D341Med (cell line): ENCODE results near the gene SLC25A10.
"Not testable (repeated sequence)": the region's sequence is repeated elsewhere in the genome, so short reads cannot be mapped to it uniquely, and the experiment has no call there.

Source experiments
- DNase-seq: peaks from one replicate; pipeline ENCODE4 v3.0.0; 2012; ENCODE audit warnings: low spot score

Gene SLC25A10

GRCh38 chr17:81722184-81723120, 10.4 kb downstream of the SLC25A10 start:
- no peak for DNase-seq

DNA sequence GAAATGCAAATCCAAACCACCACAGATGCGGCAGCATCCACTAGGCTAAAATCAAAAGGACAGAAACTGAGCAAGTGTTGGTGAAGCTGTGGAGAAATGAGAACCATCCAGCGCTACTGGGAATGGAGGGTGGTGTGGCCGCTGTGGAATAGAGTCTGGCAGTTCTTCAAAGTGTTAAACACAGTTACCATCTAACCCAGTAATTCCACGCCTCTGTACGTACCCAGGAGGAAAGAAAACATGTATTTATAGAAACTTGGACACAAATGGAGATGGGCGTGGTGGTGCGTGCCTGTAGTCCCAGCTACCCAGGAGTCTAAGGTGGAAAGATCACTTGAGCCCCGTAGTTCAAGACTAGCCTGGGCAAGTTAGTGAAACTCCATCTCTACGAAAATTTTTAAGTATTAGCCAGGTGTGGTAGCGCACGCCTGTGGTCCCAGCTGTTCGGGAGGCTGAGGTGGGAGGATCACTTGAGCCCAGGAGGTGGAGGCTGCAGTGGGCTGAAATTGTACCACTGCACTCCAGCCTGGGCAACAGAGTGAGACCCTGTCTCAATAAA, 11.6 kb downstream of the SLC25A10 start:
- DNase-seq: no peak

DNA sequence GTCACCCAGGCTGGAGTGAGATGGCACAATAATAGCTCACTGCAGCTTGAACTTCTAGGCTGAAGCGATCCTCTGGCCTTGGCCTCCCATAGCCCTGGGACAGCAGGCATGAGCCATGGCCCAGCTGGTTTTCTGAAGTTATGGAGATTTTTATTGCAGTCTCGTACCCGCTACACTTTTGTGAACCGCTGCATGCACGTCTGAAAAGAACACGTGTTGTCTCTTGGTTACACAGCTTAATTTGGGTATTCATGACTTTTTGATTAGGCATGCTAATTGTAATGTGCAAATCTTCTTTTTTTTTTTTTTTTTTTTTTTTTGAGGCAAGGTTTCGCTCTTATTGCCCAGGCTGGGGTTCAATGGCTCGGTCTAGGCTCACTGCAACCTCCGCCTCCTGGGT, 13.4 kb downstream of the SLC25A10 start:
- DNase-seq: no peak

- DNase-seq: no peak
Measured at GRCh38 chr17:81726004-81726403, 13.9 kb downstream of the SLC25A10 start.

- no peak for DNase-seq
Measured at GRCh38 chr17:81727324-81728031, 15.4 kb downstream of the SLC25A10 start.

- peak; percentile 99 for DNase-seq
Measured at GRCh38 chr17:81733507-81734404, 21.7 kb downstream of the SLC25A10 start.

DNA sequence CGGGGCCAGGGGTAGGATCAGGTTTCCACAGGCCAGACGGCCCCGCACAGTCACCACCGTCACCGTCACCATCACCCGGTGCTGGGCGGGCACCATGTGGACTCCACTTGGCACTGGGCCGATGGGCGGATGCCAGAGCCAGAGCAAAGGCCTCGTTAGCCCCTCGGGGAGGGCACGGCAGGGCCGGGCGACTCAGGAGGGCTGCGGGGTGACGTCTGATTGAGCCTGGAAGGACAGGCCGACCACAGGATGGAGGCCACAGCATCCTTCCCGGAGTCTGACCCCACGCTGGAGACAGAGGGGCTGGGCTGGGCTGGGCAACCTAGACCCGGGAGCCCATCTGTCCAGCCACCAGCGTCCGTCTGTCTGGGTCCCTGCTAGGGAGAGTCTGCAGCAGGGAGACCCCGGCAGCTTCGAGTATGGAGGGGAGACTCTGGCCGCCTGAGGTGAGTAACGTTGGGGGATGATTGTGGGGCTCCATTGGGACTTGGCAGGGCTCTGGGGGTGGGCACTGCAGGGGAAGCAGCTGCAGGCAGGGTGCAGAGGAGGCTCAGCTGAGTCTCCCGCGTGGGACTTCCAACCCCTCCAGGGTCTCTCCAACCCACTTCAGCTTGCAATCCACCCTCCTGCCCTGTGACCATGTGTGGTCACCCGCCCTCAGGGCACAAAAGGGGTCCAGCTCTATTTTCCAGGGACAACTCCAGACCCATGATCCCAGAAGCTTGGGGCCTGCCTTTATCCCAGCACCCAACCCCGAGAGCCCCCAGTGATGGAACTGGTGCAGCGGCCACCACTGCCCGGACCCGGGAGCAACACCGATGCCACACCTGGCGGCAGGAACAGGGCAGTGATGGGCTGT, 22.6 kb downstream of the SLC25A10 start:
- no peak for DNase-seq

- no peak for DNase-seq
Measured at GRCh38 chr17:81735264-81736102, 23.4 kb downstream of the SLC25A10 start.

- no peak for DNase-seq
Measured at GRCh38 chr17:81737947-81738800, 26.1 kb downstream of the SLC25A10 start.

DNA sequence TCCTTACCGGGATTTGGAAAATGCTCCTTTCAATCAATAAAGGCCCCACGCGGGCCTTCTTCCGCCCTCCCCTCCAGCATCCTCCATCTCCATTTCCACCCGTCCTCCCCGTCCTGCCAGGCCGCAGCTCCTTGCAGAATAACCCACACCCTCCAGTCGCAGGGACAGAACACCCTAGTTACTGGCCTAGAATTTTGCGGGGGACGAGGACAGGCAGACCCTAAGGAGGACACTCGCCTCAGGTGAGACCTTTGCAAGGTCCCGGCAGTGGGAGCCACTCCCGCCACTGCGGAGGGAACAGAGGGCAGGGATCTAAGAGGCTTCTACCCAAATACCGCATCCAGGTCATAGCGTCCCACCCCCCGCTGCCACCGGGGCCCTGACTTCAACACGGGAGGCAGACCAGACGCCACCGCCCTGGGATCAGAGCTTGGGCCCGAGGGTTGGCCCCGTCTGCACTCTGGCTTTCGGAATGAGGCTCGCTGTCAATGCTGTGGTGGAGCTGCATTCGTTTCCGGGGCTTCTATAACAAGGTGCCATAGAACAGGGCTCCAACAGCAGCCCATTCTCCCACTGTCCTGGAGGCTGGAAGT, 26.8 kb downstream of the SLC25A10 start:
- no peak for DNase-seq

GRCh38 chr17:81739593-81739992, 27.5 kb downstream of the SLC25A10 start:
- not testable (repeated sequence) for DNase-seq

DNA sequence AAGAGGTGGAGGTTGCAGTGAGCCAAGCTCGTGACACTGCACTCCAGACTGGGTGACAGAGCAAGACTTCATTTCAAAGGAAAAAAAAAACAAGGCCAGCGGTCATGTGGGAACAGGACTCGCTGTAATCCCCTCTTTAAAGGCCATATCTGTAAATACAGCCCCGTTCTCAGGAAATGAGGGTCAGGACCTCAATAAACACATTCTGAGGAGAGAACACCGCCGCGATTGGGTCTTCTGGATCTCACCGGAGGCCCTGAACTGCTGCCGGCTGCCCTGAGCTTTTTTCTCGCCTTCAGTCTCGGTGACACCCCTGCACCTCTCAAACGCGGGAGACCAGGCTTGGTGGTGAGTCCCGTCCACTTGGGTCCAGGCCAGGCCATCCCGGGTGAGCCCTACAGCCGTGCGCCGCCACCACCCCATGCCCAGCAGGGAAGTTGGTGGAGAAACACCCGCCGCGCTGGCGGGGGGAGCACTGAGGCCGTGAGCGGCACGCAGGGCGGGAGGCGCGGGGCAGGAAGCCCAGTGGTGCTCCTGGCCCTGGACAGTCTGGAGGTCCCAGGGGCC, 28.4 kb downstream of the SLC25A10 start:
- DNase-seq: no peak

DNA sequence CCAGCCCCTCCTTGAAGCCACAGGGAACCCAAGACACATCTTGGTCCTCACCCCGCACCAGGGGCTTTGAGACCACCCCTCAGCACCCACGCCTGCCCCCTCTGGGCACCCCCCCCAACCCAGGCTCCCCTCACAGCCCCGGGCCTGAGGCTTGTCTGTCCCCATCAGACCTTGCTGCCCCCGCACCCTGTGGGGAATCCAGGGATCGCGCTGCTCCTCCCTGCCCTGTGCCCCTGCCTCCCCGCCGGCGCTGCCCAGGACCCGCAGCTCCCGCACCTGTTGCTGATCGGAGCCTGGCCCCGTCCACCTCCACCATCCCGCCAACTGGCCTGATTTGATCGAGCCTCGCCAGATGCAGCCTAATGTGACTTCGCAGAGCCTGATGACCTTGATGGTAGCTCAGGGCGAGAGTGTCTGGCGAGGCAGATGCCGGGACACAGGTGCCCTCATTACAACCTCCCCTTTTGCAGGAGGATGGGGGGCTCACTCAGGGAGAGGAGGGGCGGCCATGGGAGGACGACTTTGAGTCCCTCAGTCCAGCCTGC, 29.0 kb downstream of the SLC25A10 start:
- no peak for DNase-seq

DNA sequence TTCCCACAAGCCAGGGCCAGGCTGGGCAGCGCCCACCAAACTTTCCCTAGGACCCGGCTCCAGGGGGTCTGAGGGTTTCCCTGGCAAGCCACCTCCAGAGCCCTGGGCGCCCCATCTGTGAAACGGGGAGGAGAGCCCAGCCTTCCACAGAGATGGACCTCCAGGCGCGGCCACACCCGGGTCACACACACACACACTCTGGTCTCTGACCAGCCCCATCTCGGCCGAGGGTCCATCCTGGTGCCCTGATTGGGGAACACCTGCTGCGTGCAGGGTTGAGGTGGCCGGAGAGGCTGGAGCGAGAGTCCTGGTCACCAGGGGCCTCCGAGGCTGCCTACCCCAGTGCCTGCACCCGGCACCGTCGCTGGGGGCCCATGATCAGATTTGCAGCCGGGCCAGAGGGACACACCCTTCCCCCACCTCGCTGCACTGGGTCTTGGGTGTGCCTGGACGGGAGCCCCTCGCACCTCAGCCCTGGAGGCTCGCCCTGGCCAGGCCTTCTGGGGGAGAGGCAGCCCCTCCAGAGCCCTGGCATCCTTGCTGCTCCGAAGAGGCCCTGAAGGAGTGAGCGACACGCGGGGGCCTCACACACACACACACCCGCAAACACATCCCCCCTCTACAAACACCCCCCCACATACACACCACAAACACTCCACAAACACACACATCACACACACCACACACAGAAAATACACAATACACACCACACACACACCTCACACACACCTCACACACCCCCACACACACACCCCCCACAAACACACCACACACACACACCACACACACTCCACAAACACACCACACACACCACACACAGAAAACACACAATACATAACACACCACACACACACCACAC, 29.7 kb downstream of the SLC25A10 start:
- no peak for DNase-seq
